Trophoblast cell (in vitro differentiated cells and primary cell): ENCODE data around the gene SPOCK1.
"Not testable (repeated sequence)": the region's sequence is repeated elsewhere in the genome, so short reads cannot be mapped to it uniquely, and the experiment has no call there.

Experiments
- DNase-seq, 2 donors: peaks; one replicate each; pipeline ENCODE4 v3.0.0-alpha.2; 2016
- H2AFZ ChIP-seq: 2 replicates; pipeline ENCODE4 v1.6.1; 2013; ENCODE audit warnings: low read length, moderate library complexity, mild to moderate bottlenecking; ENCODE audit not compliant: insufficient read depth, poor library complexity
- H2AK5ac ChIP-seq: 2 replicates; pipeline ENCODE4 v1.6.1; 2013; ENCODE audit warnings: mild to moderate bottlenecking, low read length
- H2BK120ac ChIP-seq: 2 replicates; pipeline ENCODE4 v1.6.1; 2013; ENCODE audit warnings: low read length, mild to moderate bottlenecking, moderate library complexity; ENCODE audit not compliant: insufficient read depth, poor library complexity
- H2BK12ac ChIP-seq: 2 replicates; pipeline ENCODE4 v1.6.1; 2013; ENCODE audit warnings: mild to moderate bottlenecking, low read length, moderate library complexity
- H2BK5ac ChIP-seq: 2 replicates; pipeline ENCODE4 v1.6.1; 2013; ENCODE audit warnings: low read length, low read depth, moderate library complexity, mild to moderate bottlenecking; ENCODE audit not compliant: poor library complexity
- H3K14ac ChIP-seq: 2 replicates; pipeline ENCODE4 v1.6.1; 2013; ENCODE audit warnings: mild to moderate bottlenecking, low read length
- H3K18ac ChIP-seq: 2 replicates; pipeline ENCODE4 v1.6.1; 2013; ENCODE audit warnings: mild to moderate bottlenecking, low read length
- H3K23ac ChIP-seq: 2 replicates; pipeline ENCODE4 v1.6.1; 2013; ENCODE audit warnings: low read length
- H3K27ac ChIP-seq: 2 replicates; pipeline ENCODE4 v1.5.1; 2013; ENCODE audit warnings: low read depth, mild to moderate bottlenecking, inconsistent platforms, low read length, moderate library complexity
- H3K27me3 ChIP-seq: 2 replicates; pipeline ENCODE4 v1.6.1; 2013; ENCODE audit warnings: inconsistent platforms, mild to moderate bottlenecking, low read length, moderate library complexity; ENCODE audit not compliant: insufficient read depth
- H3K36me3 ChIP-seq, 2 experiments: 1 replicate in 1 of 2; 2 replicates in 1 of 2; pipeline ENCODE4 v1.6.1; 2013; ENCODE audit warnings: low read length in 2 of 2, mild to moderate bottlenecking in 2 of 2, moderate library complexity in 1 of 2; ENCODE audit not compliant: insufficient read depth in 2 of 2, control insufficient read depth in 1 of 2
- H3K4ac ChIP-seq: 2 replicates; pipeline ENCODE4 v1.6.1; 2013; ENCODE audit warnings: low read depth, mild to moderate bottlenecking, low read length, moderate library complexity
- H3K4me1 ChIP-seq, 2 experiments: 1 replicate in 1 of 2; 2 replicates in 1 of 2; pipeline ENCODE4 v1.6.1; 2013; ENCODE audit warnings: low read length in 2 of 2, mild to moderate bottlenecking in 2 of 2, moderate library complexity in 1 of 2; ENCODE audit not compliant: insufficient read depth in 2 of 2, control insufficient read depth in 1 of 2
- H3K4me2 ChIP-seq: 2 replicates; pipeline ENCODE4 v1.6.1; 2013; ENCODE audit warnings: inconsistent platforms, mild to moderate bottlenecking, low read length, moderate library complexity
- H3K4me3 ChIP-seq: 2 replicates; pipeline ENCODE4 v1.5.1; 2013; ENCODE audit warnings: mild to moderate bottlenecking, low read depth, low read length, inconsistent platforms
- H3K79me1 ChIP-seq: one replicate; pipeline ENCODE4 v1.6.1; 2013; ENCODE audit warnings: low read length
- H3K79me2 ChIP-seq: 2 replicates; pipeline ENCODE4 v1.6.1; 2013; ENCODE audit warnings: low read length, mild to moderate bottlenecking; ENCODE audit not compliant: control insufficient read depth, insufficient read depth, poor library complexity
- H3K9ac ChIP-seq: 2 replicates; pipeline ENCODE4 v1.6.1; 2013; ENCODE audit warnings: mild to moderate bottlenecking, low read length
- H3K9me3 ChIP-seq: 2 replicates; pipeline ENCODE4 v1.6.1; 2013; ENCODE audit warnings: low read depth, mild to moderate bottlenecking, control low read depth, inconsistent platforms, low read length; ENCODE audit not compliant: insufficient read depth
- H4K12ac ChIP-seq: 2 replicates; pipeline ENCODE4 v1.6.1; 2013; ENCODE audit warnings: low read depth, mild to moderate bottlenecking, low read length, moderate library complexity
- H4K8ac ChIP-seq: 2 replicates; pipeline ENCODE4 v1.6.1; 2013; ENCODE audit warnings: low read depth, mild to moderate bottlenecking, low read length, moderate library complexity
- H4K91ac ChIP-seq: one replicate; pipeline ENCODE4 v1.6.1; 2013; ENCODE audit warnings: low read depth, mild to moderate bottlenecking, low read length, moderate library complexity
- WGBS: extraction: QIAGEN DNeasy Blood & Tissue Kit; methylation state at CpG from one replicate; pipeline ENCODE4 v1.1.7; 2013; ENCODE audit warnings: missing lambda C conversion rate; ENCODE audit not compliant: insufficient read length, insufficient coverage; ENCODE audit errors: extremely low coverage; 5-methylcytosine and 5-hydroxymethylcytosine counted together

The SPOCK1 gene

DNA sequence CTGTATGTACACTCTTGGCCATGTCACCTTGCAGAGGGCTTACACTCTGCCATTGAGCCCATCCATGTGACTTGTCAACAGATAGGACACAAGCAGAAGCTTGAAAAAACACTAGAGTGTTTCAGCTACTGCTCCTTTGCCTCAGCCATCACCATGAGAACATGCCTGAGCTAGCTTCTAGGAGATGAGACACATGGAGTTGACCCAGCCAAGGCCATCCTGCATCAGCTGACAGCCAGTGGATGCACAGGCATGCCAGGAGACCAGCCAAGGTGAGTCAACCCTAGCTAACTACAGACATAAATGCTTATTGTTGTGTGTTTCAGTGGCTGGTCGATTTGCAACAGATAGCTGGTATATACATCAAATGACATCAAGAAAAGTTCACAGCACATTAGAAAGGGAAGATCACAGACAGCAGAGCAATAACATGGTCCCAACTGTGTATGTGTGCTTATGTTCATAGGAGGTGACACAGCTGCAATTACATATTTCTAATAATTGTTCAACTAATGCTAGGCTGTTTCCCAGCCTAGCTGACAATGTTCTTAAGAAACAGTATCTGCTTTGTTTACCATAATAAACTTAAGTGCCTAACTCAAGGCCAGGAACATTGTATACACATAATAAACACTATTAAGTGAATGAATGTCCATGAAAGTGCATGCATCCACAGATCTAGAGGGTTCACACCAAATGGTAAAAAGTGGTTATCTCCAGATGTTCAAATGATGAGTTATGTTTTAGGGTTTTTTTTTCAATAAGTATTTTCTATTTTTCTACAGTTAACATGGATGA, 105.7 kb downstream of the SPOCK1 start:
- peaks cover 2% of the 10 kb centered on the region for H3K27me3 ChIP-seq
- H4K12ac ChIP-seq, result no peak overlapping the region
- no peak for DNase-seq
- no peak overlapping the region for H2BK5ac ChIP-seq
- no peak overlapping the region for H2AFZ ChIP-seq
- no peak overlapping the region for H3K14ac ChIP-seq
- no peak overlapping the region for H4K91ac ChIP-seq
- no peak overlapping the region for H3K4ac ChIP-seq
- H3K36me3 ChIP-seq, result no peaks in the 10 kb centered on the region
- H3K27ac ChIP-seq, result no peak overlapping the region
- H2BK120ac ChIP-seq, result no peak overlapping the region
- H3K18ac ChIP-seq, result no peak overlapping the region
- H3K4me1 ChIP-seq, result no peaks in the 10 kb centered on the region
- H3K79me2 ChIP-seq, result no peaks in the 10 kb centered on the region
- no CpG with 5 or more reads among the region's 1 CpG for WGBS
- no peak overlapping the region for H3K4me3 ChIP-seq
- no peak overlapping the region for H3K23ac ChIP-seq
- no peaks in the 10 kb centered on the region for H3K9me3 ChIP-seq
- no peak overlapping the region for H3K9ac ChIP-seq
- H3K4me2 ChIP-seq, result no peak overlapping the region
- no peaks in the 10 kb centered on the region for H3K79me1 ChIP-seq
- no peak overlapping the region for H2BK12ac ChIP-seq
- no peak overlapping the region for H4K8ac ChIP-seq
- no peak overlapping the region for H2AK5ac ChIP-seq

DNA sequence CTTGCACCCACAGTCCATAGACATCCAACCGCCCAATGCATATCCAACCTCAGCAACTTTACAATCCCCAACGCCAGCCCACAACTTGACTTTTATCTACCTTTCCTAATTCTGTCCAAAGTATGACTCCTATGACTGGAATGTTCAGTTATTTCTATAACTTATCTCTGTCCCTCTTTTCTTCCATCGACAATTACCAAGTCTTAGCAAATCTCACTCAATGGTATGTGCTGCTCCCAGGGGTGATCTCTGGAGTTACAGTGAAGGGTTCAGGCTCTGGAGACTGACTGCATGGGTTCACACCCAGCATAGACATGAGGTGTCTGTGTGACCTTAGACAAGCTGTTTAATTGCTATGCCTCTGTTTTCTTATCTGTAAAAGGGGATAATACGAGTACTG, 106.9 kb downstream of the SPOCK1 start:
- Histone ChIP-seq H3K79me1 (no peaks in the 10 kb centered on the region), H3K79me2 (no peaks in the 10 kb centered on the region), H3K9ac (no peak overlapping the region), H3K4ac (no peak overlapping the region), H3K14ac (no peak overlapping the region), H3K18ac (no peak overlapping the region), H3K4me2 (no peak overlapping the region), H2AK5ac (no peak overlapping the region), H3K36me3 (no peaks in the 10 kb centered on the region), H2BK120ac (no peak overlapping the region), H3K23ac (no peak overlapping the region), H4K91ac (no peak overlapping the region), H3K9me3 (no peaks in the 10 kb centered on the region), H3K4me1 (no peaks in the 10 kb centered on the region), H3K27ac (no peak overlapping the region), H2BK5ac (no peak overlapping the region), H3K27me3 (no peaks in the 10 kb centered on the region), H4K8ac (no peak overlapping the region), H4K12ac (no peak overlapping the region), H3K4me3 (no peak overlapping the region), H2BK12ac (no peak overlapping the region), H2AFZ (no peak overlapping the region)
- no CpG with 5 or more reads among the region's 4 CpGs for WGBS
- peak; percentile 59 to 84 for DNase-seq

DNA sequence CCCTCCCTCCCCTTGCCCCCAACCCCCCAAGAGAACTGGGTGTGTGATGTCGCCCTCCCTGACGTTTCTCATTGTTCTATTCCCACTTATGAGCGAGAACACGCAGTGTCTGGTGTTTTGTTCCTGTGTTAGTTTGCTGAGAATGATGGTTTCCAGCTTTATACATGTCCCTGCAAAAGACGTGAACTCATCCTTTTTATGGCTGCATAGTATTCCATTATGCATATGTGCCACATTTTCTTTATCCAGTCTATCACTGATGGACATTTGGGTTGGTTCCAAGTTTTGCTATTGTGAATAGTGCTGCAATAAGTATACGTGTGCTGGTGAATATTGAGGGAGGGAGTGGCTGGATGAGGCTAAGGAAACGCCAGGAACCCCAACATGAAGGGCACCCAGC, 108.1 kb downstream of the SPOCK1 start:
- not testable (repeated sequence) for H2BK5ac ChIP-seq, H3K79me2 ChIP-seq, H3K9ac ChIP-seq, H3K4me3 ChIP-seq, H2BK120ac ChIP-seq, H3K27ac ChIP-seq, H3K9me3 ChIP-seq, H4K91ac ChIP-seq, DNase-seq, H3K23ac ChIP-seq, H2BK12ac ChIP-seq, H3K36me3 ChIP-seq, H3K14ac ChIP-seq, H3K27me3 ChIP-seq, H3K4me1 ChIP-seq, H3K4me2 ChIP-seq, H3K18ac ChIP-seq, H2AK5ac ChIP-seq, H2AFZ ChIP-seq, H3K79me1 ChIP-seq, H4K12ac ChIP-seq, H4K8ac ChIP-seq, H3K4ac ChIP-seq
- WGBS, result no CpG with 5 or more reads among the region's 7 CpGs

DNA sequence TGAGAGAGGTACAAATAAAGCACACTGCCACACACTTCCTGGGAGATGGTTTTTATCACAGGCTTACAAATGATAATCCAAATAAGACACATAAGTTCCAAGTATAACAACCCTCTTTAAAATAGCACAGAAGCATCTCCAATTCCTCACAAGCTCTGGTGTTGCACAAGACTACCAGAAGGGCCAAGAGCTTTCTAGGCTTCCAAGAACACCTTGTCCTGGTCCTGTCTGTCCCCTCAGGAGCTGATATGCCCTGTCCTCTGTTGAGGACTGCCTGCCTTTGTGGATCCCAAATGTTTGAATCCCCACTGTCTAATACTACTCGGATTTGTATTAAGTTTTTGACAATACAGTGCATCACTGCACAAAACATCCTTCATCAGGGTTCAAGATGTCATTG, 110.1 kb downstream of the SPOCK1 start:
- Histone ChIP-seq H3K27ac (no peak overlapping the region), H3K9me3 (no peaks in the 10 kb centered on the region), H3K18ac (no peak overlapping the region), H3K27me3 (no peaks in the 10 kb centered on the region), H3K4ac (no peak overlapping the region), H3K4me1 (no peaks in the 10 kb centered on the region), H4K8ac (no peak overlapping the region), H3K79me2 (no peaks in the 10 kb centered on the region), H3K23ac (no peak overlapping the region), H4K91ac (no peak overlapping the region), H2AK5ac (no peak overlapping the region), H3K4me3 (no peak overlapping the region), H3K14ac (no peak overlapping the region), H4K12ac (no peak overlapping the region), H2BK120ac (no peak overlapping the region), H3K9ac (no peak overlapping the region), H2BK5ac (no peak overlapping the region), H3K79me1 (no peaks in the 10 kb centered on the region), H3K4me2 (no peak overlapping the region), H2AFZ (no peak overlapping the region), H3K36me3 (no peaks in the 10 kb centered on the region), H2BK12ac (no peak overlapping the region)
- whole genome bisulfite sequencing, result no CpG with 5 or more reads among the region's 1 CpG
- DNase-seq, result no peak
